TTC549 (cell line): ENCODE results near the gene MYLIP.

Experiments
- FAIRE-seq: peaks from 2 replicates; lab custom pipeline; 2012; peaks lifted over from hg19 to GRCh38; lab: Jason Lieb, UNC

Gene MYLIP

DNA sequence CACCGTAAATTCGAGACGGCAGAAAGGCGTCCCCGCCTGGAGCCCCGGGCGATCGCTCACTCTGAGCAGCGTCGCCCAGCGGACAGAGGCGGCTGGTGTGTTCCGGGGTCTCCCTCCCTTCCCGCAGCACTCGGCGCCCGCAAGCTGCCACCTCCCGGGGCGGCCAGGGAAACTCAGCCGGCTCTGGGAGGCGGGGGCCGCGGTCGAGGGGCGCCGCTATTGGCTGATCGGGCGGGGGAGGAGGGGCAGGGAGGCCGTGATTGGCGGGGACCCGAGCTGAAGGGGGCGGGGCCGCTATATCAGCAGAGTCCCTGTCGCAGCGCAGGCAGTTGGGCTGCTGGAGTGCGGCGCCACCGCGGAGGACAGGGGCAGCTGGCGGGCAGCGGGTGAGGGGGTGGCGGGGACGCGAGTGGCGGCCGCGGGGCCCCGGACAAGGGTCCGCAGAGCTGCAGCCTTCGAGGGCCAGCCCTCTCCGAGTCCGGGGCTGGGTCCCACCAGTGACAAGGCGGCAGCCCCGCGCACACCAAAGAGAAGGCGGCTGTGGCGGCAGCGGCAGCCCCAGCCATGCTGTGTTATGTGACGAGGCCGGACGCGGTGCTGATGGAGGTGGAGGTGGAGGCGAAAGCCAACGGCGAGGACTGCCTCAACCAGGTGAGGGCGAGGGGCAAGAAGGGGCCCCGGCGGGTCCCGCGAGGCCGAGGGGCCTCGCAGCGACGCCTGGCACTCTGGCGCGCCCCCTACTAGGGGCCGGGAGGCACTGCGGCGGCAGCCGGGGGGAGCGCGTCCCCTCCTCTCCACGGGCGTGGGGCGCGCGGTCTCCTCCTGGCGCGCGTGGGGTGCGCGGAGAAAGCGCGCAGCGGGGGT, at the start of gene MYLIP:
Gene MYLIP, plus strand, starts transcription at position 328 of the 864 bp plus-strand sequence. Its CDS starts 237 bp downstream, at position 565.
- FAIRE-seq = no peak

DNA sequence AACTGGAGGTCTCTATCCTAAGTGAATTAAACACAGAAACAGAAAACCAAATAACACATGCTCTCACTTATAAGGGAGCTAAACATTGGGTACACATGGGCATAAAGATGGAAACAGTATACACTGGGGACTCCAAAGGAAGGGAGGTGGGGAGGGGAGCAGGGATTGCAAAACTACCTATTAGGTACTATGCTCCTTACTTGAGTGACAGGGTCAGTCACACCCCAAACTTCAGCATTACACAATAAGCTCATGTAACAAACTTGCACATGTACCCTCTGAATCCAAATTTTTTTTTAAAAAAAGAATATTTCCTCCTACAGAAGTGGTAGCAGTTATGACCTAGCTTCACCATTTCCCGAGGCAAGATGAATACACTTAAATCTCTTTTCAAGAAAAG, 49.5 kb upstream of the MYLIP start:
- no peak for FAIRE-seq

DNA sequence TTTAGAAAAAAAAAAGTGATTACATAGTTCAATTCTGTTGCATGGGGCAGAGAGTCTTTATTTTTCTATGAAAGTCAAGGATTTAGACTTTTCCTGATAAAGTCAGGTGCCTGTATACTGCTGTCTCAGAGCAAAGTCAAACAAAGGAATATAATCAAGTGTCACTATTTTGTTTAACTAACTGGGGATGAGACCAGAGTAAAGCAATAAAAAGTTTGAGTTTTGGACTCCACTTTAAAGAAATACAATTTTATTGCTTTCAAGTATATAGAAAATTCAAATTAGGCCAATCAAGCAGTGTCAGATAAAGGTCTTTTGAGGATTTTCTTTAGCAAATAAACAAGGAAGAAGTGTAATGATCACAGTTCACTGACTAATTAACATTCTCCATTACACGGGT, 48.7 kb upstream of the MYLIP start:
- FAIRE-seq = no peak

DNA sequence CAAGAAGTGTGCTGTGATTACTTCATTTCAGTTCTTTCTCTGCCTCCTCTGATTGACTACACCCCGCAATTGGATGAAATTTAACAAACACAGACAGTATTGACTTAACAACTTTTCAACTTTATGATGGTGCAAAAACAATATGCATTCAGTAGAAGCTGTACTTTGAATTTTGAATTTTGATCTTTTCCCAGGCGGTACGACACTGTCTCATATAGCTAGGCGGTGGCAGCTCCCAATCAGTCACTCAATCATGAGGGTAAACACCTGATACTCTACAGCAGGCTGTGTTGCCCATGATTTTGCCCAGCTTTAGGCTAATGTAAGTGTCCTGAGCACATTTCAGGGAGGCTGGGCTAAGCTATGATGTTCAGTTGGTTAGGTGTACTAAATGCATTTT, 47.6 kb upstream of the MYLIP start:
- FAIRE-seq = no peak

DNA sequence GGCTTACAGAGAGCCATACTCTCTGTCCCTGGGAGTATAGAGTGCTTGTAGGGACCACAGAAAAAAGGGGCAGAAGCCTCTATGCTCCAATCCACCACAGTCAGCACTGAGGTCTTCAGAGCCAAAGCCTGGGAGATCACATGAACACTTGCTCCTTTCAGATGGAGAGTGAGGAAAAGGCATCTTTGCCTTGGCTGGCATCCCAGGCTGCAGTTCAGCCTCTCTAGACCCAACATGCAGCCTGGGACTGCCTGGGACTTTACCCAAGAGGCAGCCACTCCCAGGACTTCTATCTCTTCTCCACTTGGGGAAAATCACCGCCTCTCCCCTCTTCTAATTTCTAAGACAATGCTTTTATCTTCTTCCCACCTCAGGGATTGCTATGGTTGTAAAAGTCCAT, 46.5 kb upstream of the MYLIP start:
- no peak for FAIRE-seq

DNA sequence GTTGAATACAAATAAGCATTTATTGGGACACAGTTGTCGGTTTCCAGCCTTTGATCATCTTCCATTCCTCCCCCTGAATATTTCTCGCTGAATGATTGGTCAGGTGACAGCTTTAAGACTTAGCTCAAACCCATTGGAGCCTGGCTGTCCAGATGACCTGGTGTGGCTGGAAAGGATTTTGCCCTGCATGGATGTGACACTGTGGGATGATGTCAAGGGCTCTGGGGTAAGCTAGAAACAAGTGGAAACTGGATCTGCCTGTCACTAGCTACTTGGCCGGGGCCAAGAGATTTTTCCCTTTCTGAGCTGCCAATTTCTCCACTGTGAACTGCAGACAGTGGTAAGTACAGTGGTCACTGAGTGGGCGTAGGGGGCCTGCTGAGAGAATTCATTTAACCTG, 41.9 kb upstream of the MYLIP start:
- FAIRE-seq = no peak

DNA sequence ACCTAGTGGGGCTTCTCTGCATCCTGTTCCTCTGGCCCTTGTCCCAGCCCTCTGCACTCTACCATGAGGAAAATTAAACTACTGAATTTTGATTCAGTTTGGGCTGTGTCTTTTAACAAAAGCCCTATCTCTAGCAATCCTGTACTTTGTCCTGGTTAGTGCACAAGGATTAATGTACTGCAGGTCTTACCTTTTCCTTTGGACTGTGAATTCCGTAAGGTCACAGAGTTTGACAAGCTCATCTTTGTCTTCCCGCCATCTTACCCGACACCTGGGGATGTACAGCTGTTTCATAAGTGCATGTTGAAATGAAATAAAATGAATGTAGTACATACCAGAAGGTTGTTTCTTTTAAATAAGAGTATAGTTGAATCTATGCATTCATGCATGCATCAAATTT, 41.5 kb upstream of the MYLIP start:
- FAIRE-seq = no peak

DNA sequence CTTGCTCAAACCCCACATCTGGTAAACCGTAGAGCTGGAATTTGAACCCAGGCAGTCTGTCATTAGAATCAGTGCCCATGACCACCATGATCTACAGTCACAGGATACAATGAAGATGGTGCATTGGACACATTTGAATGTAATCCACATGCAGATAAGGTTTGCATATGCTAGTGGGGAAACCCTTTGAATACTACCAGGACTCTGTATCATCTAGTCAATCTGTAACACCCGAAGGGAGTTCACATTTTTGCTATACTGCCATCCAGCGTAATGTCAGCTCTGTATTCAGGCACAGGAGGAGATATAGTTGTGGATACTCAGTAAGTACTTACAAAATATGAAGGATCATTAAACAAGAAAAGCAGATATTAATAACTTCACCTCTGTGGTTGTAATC, 40.5 kb upstream of the MYLIP start:
- no peak for FAIRE-seq

DNA sequence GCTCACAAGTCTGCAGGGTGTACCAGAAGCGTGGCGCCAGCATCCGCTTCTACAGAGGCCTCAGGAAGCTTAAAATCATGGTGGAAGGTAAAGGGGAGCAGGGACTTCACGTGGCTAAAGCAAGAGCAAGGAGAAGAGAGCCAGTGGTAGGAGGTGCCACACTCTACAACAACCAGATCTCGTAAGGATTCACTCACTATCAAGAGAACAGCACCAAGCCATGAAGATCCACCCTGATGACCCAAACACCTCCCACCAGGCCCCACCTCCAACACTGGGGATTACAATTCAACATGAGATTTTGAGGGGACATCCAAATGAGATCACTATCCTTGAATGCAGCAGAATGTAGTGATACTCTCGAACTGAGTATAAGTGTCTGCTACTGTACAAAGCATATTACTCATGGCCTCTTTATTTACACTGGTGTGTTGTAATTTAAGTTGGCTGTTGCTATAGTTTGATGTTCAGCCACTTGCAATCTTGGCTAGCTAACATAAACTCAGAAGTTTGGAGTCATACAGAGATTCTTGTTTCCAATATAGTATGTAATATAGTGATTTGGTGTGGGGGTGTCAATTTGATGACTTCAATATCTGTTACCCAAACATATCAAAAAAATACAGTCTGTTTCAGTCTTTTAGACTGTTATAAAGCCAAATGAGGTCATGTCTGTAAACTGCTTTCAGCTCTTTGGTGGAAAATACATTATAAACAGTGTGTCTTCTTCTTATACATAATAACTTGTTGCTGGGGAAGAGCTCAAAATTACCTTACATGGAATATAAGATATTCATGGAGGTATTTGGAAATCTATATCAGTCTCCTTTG, 39.4 kb upstream of the MYLIP start:
- no peak for FAIRE-seq

DNA sequence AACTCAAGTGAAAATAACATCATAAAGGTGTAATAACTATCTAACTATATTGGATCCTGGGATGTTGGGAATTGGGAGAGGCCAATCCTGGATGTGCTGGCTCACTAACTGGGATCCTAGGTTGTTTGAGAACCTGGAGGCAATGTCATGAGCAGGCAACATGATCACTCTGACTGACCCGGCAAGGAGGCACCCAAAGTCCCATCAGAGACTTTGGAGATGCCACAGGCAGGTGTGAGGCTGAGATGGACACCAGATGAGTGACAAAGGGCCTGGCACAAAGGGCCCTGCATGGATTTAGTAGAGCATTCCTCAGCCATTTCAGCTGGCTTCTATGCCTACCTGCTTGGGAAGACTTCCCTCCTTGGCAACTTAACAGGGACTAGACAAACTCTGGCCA, 38.4 kb upstream of the MYLIP start:
- no peak for FAIRE-seq

DNA sequence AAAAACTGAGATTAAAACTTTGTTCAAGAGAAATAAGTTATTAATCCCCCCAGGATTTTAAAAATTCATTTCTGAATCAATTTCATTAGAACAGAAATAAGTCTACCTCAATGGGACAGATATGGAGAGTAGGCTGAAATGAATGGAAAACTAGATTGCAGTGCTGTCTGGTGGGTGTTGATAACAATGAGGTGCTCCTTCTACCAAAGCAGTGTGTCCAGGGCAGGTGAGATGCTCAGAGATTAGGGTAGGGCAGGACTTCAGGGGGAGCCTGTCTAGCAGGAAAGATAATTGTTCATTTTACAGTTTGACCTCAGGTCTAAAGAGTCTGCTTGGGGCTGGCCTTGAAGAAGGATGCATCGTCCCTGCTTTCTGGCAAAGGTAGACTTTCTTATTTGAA, 38.0 kb upstream of the MYLIP start:
- no peak for FAIRE-seq

DNA sequence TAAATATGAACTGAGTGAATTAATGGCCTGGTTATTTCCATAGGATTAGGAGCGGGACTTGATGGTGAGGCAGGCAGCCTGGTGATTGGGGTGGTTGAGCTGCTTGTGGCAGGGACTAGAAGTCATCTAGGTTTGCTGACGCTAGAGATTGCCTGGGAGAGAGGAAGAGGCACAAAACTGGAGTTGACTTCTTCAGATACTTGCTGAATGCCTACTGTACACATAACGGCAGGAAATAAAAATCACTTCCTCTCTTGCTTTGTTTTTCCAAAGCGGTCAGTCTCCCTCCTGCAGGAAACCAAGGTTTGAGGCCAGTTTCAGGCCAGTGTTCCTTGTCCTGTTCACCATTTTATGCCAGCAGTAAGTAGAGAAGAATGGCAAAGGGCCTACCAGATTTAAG, 36.7 kb upstream of the MYLIP start:
- no peak for FAIRE-seq

DNA sequence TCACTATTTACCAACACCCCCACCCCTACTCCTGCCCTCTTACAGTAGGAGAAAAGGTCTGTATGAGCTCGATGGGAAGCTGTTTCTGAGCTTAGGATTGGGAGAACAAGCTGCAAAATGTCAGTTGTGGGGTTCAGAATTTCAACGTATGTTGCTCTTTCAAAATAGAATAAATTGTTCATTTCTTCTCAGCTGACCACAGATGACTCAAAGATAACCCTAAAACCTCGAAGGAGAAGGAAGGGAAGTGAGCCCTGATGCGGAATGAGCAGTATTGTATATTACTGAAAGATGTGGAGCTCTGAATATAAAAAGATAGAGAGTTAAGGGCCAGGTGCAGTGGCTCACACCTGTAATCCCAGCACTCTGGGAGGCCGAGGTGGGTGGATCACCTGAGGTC, 35.9 kb upstream of the MYLIP start:
- FAIRE-seq = no peak

DNA sequence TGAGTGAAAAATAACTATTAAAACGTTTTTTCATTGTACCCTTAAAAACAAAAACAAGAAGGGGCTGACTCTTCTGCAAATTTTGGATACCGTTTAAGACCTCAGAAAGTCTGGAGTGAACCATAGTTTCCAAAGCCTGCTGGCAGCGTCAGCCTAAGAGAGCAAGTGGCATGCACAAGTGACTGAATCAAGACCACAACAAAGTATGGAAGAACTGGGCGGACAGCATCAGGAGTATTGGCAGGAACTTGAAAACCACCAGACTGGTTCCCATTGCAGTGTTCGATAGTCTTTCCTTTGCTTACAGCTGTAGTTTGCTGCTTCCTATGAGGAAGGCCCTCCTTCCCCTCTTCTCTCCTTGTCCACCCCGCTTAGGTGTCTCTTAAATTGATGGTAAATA, 33.7 kb upstream of the MYLIP start:
- no peak for FAIRE-seq

DNA sequence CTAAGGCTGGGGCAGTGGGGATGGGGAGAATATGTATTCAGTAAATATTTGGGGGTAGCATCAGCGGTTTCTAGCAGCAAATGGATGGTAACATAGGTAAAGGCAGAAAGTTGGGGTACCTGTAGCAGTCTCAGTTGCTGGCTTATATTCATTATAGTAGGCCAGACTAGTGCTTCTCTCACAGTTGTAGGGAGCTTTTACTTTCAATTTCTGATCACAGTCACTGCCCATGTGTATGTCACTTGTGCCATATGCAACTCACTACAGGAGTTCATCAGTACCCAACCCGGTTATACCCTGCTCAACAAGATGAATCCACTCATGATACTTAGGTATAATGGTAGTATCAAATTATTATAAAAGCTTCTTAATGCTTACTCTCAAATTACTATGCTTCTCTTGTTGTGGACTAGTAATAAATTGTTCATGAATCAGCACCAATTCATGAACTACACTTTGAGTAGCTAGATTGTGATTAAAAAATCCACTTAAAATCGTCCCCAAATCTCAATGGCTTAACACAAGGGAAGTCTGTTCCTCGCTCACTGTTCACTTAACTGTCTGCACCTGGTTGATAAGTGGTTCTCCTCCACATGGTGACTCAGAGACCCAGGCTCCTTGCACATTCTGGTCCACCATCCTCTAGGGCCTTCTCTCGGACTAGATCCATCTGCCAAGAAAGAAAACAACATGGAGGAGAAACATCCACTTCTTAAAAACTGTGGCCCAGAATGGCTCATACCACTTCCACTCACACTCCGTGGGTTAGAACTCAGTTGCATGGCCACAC, 31.3 kb upstream of the MYLIP start:
- no peak for FAIRE-seq

DNA sequence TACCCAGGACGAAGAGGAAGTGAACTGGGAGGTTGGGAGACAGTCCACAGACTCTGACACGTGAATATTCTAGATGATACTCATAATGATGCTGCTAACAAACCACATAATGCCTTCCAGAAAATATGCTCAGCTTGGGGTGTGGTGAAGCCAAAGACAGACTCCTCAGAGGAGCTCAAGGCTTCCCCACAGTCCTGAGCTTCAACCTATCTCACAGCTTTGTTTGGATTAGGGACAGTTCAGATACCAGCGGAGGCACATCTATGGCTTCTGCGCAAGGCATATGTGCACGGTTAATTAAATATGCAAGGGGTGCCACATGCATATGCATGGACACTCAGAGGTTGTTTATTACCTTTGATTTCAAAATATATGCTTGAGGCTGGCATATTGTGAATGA, 30.7 kb upstream of the MYLIP start:
- FAIRE-seq = no peak

DNA sequence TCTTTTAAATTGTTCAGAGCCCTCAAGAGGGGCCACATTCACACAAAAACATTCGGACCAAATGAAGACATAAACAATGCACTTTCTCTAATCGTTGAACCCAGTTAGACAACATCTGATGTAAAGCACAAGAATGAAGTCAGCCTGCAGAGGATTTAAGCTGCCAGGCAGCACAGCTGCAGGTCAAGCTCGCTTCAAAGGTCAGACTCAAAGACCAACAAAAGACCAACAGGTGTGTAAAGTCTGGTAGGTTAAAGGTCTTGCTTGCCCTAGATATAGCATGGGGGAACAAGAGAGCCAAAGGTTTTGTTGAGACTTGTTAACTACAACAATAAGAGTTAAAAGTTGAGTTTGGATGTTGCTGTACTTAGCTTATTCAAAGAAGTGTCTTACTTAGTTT, 26.7 kb upstream of the MYLIP start:
- no peak for FAIRE-seq

DNA sequence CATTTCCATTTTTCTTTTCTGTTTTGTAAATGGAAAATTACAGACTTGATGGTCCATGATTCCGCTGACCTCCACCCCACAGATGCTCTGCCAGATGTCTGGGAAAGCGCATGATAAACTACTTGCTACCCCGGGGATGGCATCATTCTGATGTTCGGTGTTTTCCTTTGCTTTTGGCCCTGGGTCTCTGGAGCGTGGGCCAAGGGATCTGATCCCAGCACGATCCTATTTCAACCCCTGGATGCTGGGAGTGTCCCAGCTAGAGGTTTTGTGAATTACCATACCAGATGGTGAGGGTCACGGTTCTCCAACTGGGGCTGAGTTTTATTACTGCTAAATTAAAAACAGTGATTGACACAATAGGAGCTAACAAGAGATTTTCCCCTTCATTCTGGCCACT, 25.2 kb upstream of the MYLIP start:
- FAIRE-seq = no peak

DNA sequence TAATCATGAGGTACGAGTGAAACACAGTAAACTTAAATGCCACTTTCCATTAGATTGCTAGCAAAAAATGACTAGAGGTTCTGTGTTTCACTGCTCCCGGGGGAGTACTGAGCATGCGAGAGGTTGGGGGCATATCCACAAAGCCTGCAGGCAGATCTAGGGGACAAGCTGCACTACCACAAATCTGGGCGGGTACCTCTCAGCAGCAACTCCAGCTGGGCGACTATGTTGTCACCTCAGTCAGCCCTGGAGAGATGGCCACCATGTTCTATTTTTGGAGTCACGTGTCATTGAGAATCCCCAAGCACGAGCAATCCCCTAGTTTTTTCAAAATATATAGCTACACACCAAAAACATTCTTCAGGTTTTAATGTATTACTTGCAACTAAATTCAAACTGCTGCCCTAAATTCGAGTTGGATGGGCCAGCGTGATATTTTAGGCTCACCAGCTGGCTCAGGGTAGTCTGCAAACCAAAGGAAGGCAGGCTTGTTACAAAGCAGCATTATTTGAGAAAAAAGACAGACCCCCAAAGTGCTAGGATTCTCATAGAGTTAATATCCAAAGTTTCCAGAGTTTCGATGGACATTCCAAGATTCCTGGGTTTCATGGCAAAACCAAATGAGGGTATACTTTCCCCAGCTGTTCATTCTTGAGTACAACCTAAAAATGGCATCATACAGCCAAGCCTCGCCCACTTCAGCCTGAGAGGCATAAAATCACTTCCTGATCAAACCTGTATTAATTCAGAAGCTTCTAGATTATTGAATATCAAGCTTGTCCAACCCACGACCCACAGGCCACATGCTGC, 24.1 kb upstream of the MYLIP start:
- no peak for FAIRE-seq

DNA sequence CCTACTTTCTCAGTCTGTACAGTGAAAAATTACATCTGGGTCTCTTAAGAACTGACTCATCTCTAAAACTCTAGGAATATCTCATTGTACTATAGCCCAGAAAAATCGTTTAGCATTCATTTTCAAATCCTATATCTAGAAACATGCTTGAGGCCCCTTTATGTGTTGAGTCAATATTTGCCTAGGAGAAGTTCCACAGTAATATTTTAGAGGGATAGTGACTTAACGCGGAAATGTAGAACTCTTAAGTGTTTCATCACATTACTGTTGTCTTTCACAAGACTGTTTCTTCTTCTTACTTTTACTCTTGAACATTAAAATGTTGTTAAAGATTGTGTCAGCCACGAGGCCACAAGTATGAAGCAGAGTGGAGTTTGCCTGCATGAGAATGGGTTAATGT, 23.0 kb upstream of the MYLIP start:
- no peak for FAIRE-seq

DNA sequence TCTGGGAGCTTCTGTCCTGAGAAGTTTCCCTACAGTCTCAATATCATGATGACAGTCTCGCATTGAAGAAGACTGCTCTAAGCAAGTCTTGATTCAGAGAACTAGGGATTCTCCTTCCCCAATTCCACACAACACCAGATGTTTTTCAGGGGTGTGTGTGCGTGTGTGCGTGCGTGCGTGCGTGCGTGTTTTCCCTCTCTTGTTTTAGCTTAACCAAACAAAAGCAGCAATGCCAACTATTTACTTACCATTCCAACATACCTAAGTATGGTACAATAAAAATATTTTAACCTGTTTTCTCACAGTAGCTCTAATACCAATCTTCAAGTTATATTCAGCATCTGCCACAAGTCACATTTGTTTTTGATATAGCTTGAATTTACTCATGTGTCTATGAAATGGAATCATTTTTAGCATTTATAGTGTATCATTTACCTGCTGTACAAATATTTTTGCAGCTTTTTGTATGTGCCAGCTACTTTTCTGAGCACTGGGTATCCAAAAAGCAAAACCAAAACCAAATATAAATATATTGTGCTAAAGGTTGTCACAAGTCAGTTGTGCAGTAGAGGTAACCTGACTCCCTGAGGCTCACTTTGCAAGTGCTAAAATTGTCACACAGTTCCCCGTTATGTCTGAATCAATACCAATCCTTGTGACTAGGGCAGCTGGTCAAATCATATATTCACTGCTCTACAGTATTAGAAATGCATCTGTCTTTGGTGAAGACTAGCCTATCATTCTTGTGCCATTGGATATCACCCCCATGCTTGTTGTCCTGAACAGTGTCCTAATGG, 21.7 kb upstream of the MYLIP start:
- FAIRE-seq = no peak
